GM19238 (cell line): ENCODE results near the gene STAB1.

Experiments used
- DNase-seq: peaks from one replicate; pipeline ENCODE4 v3.0.0; 2011; ENCODE audit warnings: low spot score; ENCODE audit not compliant: insufficient read length

STAB1 gene

GRCh38 chr3:52494886-52495495 is at the start of gene STAB1:
TSS of gene STAB1 (plus strand) at chr3:52495338. CDS start at chr3:52495414, 76 bp downstream.
- DNase-seq, result no peak

- no peak for DNase-seq
Measured at GRCh38 chr3:52446042-52446441, 49.1 kb upstream of the STAB1 start.

GRCh38 chr3:52446631-52447511 is 48.3 kb upstream of the STAB1 start:
- peak; percentile 61 for DNase-seq

- DNase-seq, result no peak
Measured at GRCh38 chr3:52447512-52448355, 47.4 kb upstream of the STAB1 start.

- no peak for DNase-seq
Measured at GRCh38 chr3:52450489-52451236, 44.5 kb upstream of the STAB1 start.

GRCh38 chr3:52451237-52452083 is 43.7 kb upstream of the STAB1 start:
- DNase-seq, result no peak

- DNase-seq, result no peak
Measured at GRCh38 chr3:52452126-52452525, 43.0 kb upstream of the STAB1 start.

- no peak for DNase-seq
Measured at GRCh38 chr3:52452570-52453221, 42.4 kb upstream of the STAB1 start.

GRCh38 chr3:52453496-52454249 is 41.5 kb upstream of the STAB1 start, which contains the start of gene TNNC1:
TSS of gene TNNC1 (minus strand) at chr3:52454041. CDS start at chr3:52454015, 26 bp downstream.
- DNase-seq, result no peak

- DNase-seq, result no peak
Measured at GRCh38 chr3:52454250-52454937, 40.7 kb upstream of the STAB1 start.

GRCh38 chr3:52454938-52455282 is 40.2 kb upstream of the STAB1 start:
- no peak for DNase-seq

GRCh38 chr3:52455283-52456168 is 39.6 kb upstream of the STAB1 start, which contains the start of gene NISCH:
TSS of gene NISCH (plus strand) at chr3:52455604. CDS start at chr3:52455642, 38 bp downstream.
- DNase-seq, result peak; percentile 96

- no peak for DNase-seq
Measured at GRCh38 chr3:52456169-52456799, 38.9 kb upstream of the STAB1 start.

GRCh38 chr3:52456800-52457183 is 38.3 kb upstream of the STAB1 start:
- no peak for DNase-seq

GRCh38 chr3:52458031-52458760 is 36.9 kb upstream of the STAB1 start:
- no peak for DNase-seq
